HEK293 (cell line): ENCODE data around the gene FHIT.

ENCODE experiments used
- CTCF ChIA-PET: fragments of 350-600 bp; formaldehyde crosslinking; extraction: SDS; loops from one replicate; lab custom pipeline; 2021; ENCODE audit warnings: antibody characterized with exemption; lab: Yijun Ruan, JAX
- POLR2A ChIA-PET: fragments of 300-600 bp; formaldehyde crosslinking; extraction: SDS; loops from one replicate; lab custom pipeline; 2020; ENCODE audit warnings: antibody characterized with exemption, inconsistent platforms; lab: Yijun Ruan, JAX
- H3K27ac ChIP-seq: fragments of 200-500 bp; sonication (Bioruptor generic); 2 replicates; pipeline ENCODE4 v1.5.1; 2014; ENCODE audit warnings: low read depth, low read length, control low read depth, inconsistent platforms; ENCODE audit errors: extremely low read depth
- H3K36me3 ChIP-seq, 2 experiments: fragments of 200-500 bp in 1 of 2; sonication (Bioruptor generic) in 1 of 2; 1 replicate in 1 of 2; 2 replicates in 1 of 2; pipeline ENCODE4 v1.5.1; 2014 to 2017; ENCODE audit warnings: inconsistent platforms in 2 of 2, low read length in 2 of 2; ENCODE audit not compliant: control insufficient read depth in 2 of 2, insufficient read depth in 1 of 2
- H3K4me1 ChIP-seq: fragments of 200-500 bp; sonication (Bioruptor generic); 2 replicates; pipeline ENCODE4 v1.5.1; 2014; ENCODE audit warnings: mild to moderate bottlenecking, low read length, inconsistent platforms; ENCODE audit not compliant: control insufficient read depth, insufficient read depth
- H3K4me3 ChIP-seq: 2 replicates; pipeline ENCODE4 v1.5.1; 2011; ENCODE audit warnings: low read depth, mild to moderate bottlenecking, control low read depth, low read length, moderate library complexity
- H3K9me3 ChIP-seq: fragments of 200-500 bp; sonication (Bioruptor generic); 2 replicates; pipeline ENCODE4 v1.5.1; 2014; ENCODE audit warnings: low read depth, low read length, inconsistent platforms; ENCODE audit not compliant: control insufficient read depth, insufficient read depth
- BCL11A ChIP-seq: fragments of 450-650 bp; formaldehyde crosslinking; IDR thresholded peaks from 2 replicates; pipeline ENCODE4 v1.5.1; 2016; ENCODE audit warnings: low read depth, missing biosample characterization, missing genetic modification characterization
- FEZF1 ChIP-seq: fragments of 450-650 bp; formaldehyde crosslinking; IDR thresholded peaks from 2 replicates; pipeline ENCODE4 v1.5.1; 2016; ENCODE audit warnings: missing biosample characterization, missing genetic modification characterization
- HOXA7 ChIP-seq: sonication (generic); formaldehyde crosslinking; IDR thresholded peaks from 2 replicates; pipeline ENCODE4 v1.8.1; 2022; ENCODE audit warnings: missing genetic modification reagents, borderline replicate concordance
- KLF16 ChIP-seq: fragments of 450-650 bp; formaldehyde crosslinking; IDR thresholded peaks from 2 replicates; pipeline ENCODE4 v1.5.1; 2017; ENCODE audit warnings: missing biosample characterization, missing genetic modification characterization
- MYNN ChIP-seq: fragments of 450-650 bp; formaldehyde crosslinking; IDR thresholded peaks from 2 replicates; pipeline ENCODE4 v1.5.1; 2016; ENCODE audit warnings: missing biosample characterization, missing genetic modification characterization, borderline replicate concordance
- ZBTB1 ChIP-seq: fragments of 450-650 bp; formaldehyde crosslinking; IDR thresholded peaks from 2 replicates; pipeline ENCODE4 v1.5.1; 2016; ENCODE audit warnings: missing biosample characterization, missing genetic modification characterization
- ZBTB20 ChIP-seq: fragments of 450-650 bp; formaldehyde crosslinking; IDR thresholded peaks from 2 replicates; pipeline ENCODE4 v1.5.1; 2016; ENCODE audit warnings: missing biosample characterization, missing genetic modification characterization
- ZNF121 ChIP-seq: fragments of 450-650 bp; formaldehyde crosslinking; IDR thresholded peaks from 2 replicates; pipeline ENCODE4 v1.5.1; 2016; ENCODE audit warnings: missing biosample characterization, missing genetic modification characterization
- ZNF155 ChIP-seq: fragments of 450-650 bp; formaldehyde crosslinking; IDR thresholded peaks from 2 replicates; pipeline ENCODE4 v1.5.1; 2016; ENCODE audit warnings: missing biosample characterization, missing genetic modification characterization
- ZNF174 ChIP-seq: fragments of 450-650 bp; formaldehyde crosslinking; IDR thresholded peaks from 2 replicates; pipeline ENCODE4 v1.5.0; 2017; ENCODE audit warnings: missing biosample characterization, mild to moderate bottlenecking, missing genetic modification characterization
- ZNF19 ChIP-seq: fragments of 450-650 bp; formaldehyde crosslinking; IDR thresholded peaks from 2 replicates; pipeline ENCODE4; 2016; ENCODE audit warnings: missing biosample characterization, missing genetic modification characterization, low read depth
- ZNF223 ChIP-seq: fragments of 450-650 bp; formaldehyde crosslinking; IDR thresholded peaks from 2 replicates; pipeline ENCODE4 v1.5.1; 2016; ENCODE audit warnings: missing biosample characterization, missing genetic modification characterization
- ZNF239 ChIP-seq: fragments of 450-650 bp; formaldehyde crosslinking; IDR thresholded peaks from 2 replicates; pipeline ENCODE4 v1.5.1; 2016; ENCODE audit warnings: missing biosample characterization, missing genetic modification characterization
- ZNF350 ChIP-seq: fragments of 450-650 bp; formaldehyde crosslinking; IDR thresholded peaks from 2 replicates; pipeline ENCODE4 v1.5.0; 2017; ENCODE audit warnings: missing biosample characterization, mild to moderate bottlenecking, missing genetic modification characterization
- ZNF366 ChIP-seq: fragments of 450-650 bp; formaldehyde crosslinking; conservative IDR thresholded peaks from 2 replicates; pipeline ENCODE4 v1.5.1; 2016; ENCODE audit warnings: missing biosample characterization, missing genetic modification characterization
- ZNF555 ChIP-seq: fragments of 450-650 bp; formaldehyde crosslinking; conservative IDR thresholded peaks from 2 replicates; pipeline ENCODE4 v1.5.1; 2017; ENCODE audit warnings: missing biosample characterization, mild to moderate bottlenecking, missing genetic modification characterization, inconsistent platforms
- ZNF624 ChIP-seq: fragments of 450-650 bp; formaldehyde crosslinking; IDR thresholded peaks from 2 replicates; pipeline ENCODE4 v1.5.1; 2017; ENCODE audit warnings: missing biosample characterization, missing genetic modification characterization
- ZNF629 ChIP-seq: fragments of 450-650 bp; formaldehyde crosslinking; IDR thresholded peaks from 2 replicates; pipeline ENCODE4 v1.5.1; 2017; ENCODE audit warnings: missing biosample characterization, missing genetic modification characterization
- ZNF645 ChIP-seq: fragments of 450-650 bp; formaldehyde crosslinking; IDR thresholded peaks from 2 replicates; pipeline ENCODE4; 2016; ENCODE audit warnings: missing biosample characterization, missing genetic modification characterization
- ZNF692 ChIP-seq: fragments of 450-650 bp; formaldehyde crosslinking; IDR thresholded peaks from 2 replicates; pipeline ENCODE4 v1.5.1; 2016; ENCODE audit warnings: missing biosample characterization, missing genetic modification characterization
- ZNF768 ChIP-seq: fragments of 450-650 bp; formaldehyde crosslinking; IDR thresholded peaks from 2 replicates; pipeline ENCODE4 v1.5.1; 2018; ENCODE audit warnings: missing biosample characterization, mild to moderate bottlenecking, missing genetic modification characterization
- ZNF830 ChIP-seq: fragments of 450-650 bp; IDR thresholded peaks from 2 replicates; pipeline ENCODE4 v1.5.0; 2018; ENCODE audit warnings: missing biosample characterization, missing genetic modification characterization, low read depth, mild to moderate bottlenecking, moderate library complexity
- ZNF837 ChIP-seq: fragments of 450-650 bp; formaldehyde crosslinking; IDR thresholded peaks from 2 replicates; pipeline ENCODE4 v1.5.1; 2016; ENCODE audit warnings: missing biosample characterization, missing genetic modification characterization
- ZSCAN16 ChIP-seq: fragments of 450-650 bp; formaldehyde crosslinking; IDR thresholded peaks from 2 replicates; pipeline ENCODE4 v1.5.1; 2016; ENCODE audit warnings: missing biosample characterization, missing genetic modification characterization
- ZSCAN30 ChIP-seq: fragments of 450-650 bp; IDR thresholded peaks from 2 replicates; pipeline ENCODE4 v1.5.1; 2018; ENCODE audit warnings: missing biosample characterization, mild to moderate bottlenecking, missing genetic modification characterization, moderate library complexity

The FHIT gene

DNA sequence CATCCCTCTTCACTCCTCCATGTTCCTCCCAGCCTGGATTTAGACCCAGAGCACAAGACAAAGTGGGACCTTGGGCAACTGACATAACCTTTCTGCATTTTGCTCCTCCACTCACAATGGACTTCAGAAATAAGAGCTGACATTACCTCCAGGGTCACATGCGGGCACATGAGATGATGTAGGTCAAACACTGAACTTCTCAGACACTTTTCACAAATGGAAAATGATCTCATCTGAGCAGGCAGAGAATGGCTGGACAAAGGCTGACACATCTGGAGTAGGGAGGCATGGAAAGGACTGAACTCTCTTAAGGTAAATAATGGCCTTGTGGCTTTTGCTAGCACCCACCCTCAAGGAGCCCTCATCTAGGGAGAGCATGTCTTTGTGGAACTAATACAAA is 1352.2 kb downstream of the FHIT start:
- no peaks in the 10 kb centered on the region for H3K9me3 ChIP-seq
- no peaks in the 10 kb centered on the region for H3K4me1 ChIP-seq
- ChIA-PET CTCF (no interaction called here), POLR2A (no interaction called here)
- no peak overlapping the region for H3K4me3 ChIP-seq
- no peak for TF ChIP-seq ZNF121 (tag by site-specific recombination)
- TF ChIP-seq ZSCAN30 (tag by site-specific recombination) = no peak
- TF ChIP-seq ZNF350 (tag by site-specific recombination) = no peak
- TF ChIP-seq ZNF692 (tag by site-specific recombination) = no peak
- no peak for TF ChIP-seq ZNF239 (tag by site-specific recombination)
- TF ChIP-seq ZSCAN16 = no peak
- TF ChIP-seq ZNF645 = no peak
- H3K36me3 ChIP-seq = no peaks in the 10 kb centered on the region
- H3K27ac ChIP-seq = no peak overlapping the region

GRCh38 chr3:59895972-59896371 is 1355.3 kb downstream of the FHIT start:
- Histone ChIP-seq H3K9me3 (no peaks in the 10 kb centered on the region), H3K36me3 (no peaks in the 10 kb centered on the region), H3K4me1 (no peaks in the 10 kb centered on the region), H3K4me3 (no peak overlapping the region), H3K27ac (no peak overlapping the region)
- no peak for TF ChIP-seq ZNF555
- TF ChIP-seq ZNF768 (tag by site-specific recombination) = no peak
- TF ChIP-seq ZNF366 (tag by site-specific recombination) = no peak
- no peak for TF ChIP-seq ZNF830
- no peak for TF ChIP-seq BCL11A (tag by site-specific recombination)
- no peak for TF ChIP-seq ZNF223 (tag by site-specific recombination)
- no peak for TF ChIP-seq FEZF1 (tag by site-specific recombination)
- TF ChIP-seq ZNF174 (tag by site-specific recombination) = no peak
- no peak for TF ChIP-seq ZNF837 (tag by site-specific recombination)
- TF ChIP-seq MYNN (tag by site-specific recombination) = no peak
- TF ChIP-seq ZNF350 (tag by site-specific recombination) = no peak
- no peak for TF ChIP-seq HOXA7
- TF ChIP-seq ZNF624 (tag by site-specific recombination) = no peak
- TF ChIP-seq ZNF19 (tag by site-specific recombination) = no peak
- TF ChIP-seq ZNF629 (tag by site-specific recombination) = no peak
- no peak for TF ChIP-seq ZNF155 (tag by site-specific recombination)
- no peak for TF ChIP-seq ZBTB20 (tag by site-specific recombination)
- TF ChIP-seq ZNF239 (tag by site-specific recombination) = no peak
- no peak for TF ChIP-seq ZBTB1 (tag by site-specific recombination)
- TF ChIP-seq KLF16 = no peak
- POLR2A ChIA-PET = no interaction called here
- CTCF ChIA-PET = no interaction called here
